ENCODE measurements around the gene NTM.

The NTM gene

GRCh38 chr11:131987703-131988102 lies 617.3 kb downstream of the NTM start:
- no peak for DNase-seq

GRCh38 chr11:131991606-131992005 lies 621.2 kb downstream of the NTM start:
- no peak for DNase-seq

DNA sequence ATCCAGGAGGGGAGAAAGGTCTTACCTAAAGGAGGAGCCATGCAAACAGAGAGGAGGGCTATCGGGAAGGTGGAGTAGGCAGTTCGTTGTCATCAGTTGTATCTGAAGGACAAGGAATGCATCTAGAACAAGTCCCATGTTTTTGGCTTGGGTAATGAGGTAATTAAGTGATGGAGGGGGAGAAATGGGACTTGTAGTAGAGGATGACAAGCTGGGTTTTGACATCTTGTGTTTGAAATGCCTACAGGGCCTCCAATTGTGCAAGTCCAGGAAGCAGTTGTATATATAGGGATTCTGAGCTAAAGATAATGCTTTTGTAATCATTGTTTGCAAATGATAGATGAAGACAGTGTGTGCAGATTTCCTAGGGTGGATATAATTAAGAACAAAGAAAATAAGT lies 622.8 kb downstream of the NTM start:
- no peak for DNase-seq

GRCh38 chr11:131998020-131998419 lies 627.6 kb downstream of the NTM start:
- DNase-seq, result no peak

DNA sequence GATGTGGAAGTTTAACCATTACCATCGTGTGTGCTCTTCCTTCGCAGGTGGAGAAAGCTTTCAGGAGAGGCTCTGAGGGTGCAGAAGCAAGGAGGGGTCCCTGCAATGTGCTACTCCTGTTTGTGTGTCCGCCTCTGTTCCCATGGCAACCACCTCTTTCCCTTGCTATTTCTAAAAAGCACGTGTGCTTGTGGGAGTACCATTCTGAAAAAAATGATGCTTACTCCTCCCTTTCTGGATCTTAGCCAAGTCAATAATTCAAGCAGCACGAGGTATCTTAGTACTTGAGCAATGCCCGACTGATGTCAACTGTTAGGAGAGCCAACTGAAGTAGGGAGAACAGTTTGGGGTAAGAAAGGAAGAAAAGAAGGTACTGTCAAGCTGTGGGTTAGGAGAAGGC lies 628.7 kb downstream of the NTM start:
- DNase-seq, result no peak

DNA sequence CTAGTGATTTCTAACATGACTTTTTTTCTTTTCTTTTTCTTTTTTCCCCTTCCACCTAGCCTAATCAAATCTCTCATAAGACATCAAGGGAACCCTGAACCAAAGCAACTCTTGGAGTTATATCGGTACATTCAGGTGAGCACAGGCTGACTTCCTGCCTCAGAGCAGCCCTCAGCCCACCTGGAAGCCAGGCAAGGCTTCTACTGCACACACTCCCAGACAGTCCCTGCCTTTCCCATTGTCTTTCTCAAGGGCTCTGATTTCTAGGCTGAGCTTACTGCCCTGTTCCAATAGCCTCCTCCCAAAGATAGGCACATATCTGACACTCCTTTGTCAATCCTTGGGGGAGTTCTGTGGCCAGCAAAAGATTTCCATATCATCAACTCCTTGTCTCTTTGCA lies 629.5 kb downstream of the NTM start:
- no peak for DNase-seq

DNA sequence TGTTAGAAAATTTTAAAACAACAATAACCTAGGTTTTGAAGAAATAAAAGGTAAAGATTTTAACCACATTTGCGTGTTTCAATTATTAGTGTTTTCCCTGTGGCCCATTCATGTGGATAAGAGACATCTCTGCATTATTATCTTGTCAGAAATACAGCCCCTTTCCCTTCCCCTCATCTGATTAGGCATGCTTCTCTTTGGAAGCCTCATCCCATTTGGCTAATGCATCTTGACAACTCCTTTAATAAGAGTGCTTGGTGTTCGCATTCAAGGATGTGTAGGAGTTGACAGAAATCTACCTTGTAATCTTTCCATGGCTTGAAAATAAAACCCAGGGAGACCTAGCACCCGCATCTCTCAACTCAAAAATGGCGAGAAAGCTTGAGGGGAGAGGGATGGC lies 635.5 kb downstream of the NTM start:
- no peak for DNase-seq

DNA sequence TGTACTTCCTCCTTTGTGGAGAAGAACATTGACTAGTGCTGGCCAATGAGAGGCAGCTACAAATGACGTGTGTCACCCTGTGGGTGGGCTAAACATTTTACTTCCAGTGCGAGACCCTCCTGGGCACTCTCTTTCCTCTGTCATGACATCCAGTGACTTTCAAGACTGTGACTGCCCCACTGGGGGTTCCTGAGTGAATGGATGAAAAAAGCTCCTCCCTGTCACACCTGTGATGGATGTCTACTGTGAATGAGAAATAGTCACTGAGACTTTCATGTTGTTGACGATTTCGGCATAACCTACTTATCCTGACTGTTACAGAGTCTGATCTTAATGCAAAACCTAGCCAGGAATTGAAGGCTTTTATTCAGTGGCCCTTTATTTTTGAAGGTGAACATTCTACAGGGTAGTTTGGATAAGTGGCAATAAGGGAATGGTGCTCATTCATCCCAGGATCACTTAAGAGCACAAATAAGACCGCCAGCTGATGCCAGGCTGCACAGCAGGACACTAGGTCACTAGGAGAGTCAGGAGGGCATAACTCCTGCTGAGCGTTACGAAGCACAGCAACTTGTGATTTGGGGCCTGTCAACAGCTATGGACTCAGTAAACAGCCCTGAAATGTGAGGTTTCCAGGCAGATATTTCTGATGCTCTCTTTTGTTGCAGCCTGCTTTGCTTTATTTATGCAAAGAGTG lies 636.6 kb downstream of the NTM start:
- no peak for DNase-seq

DNA sequence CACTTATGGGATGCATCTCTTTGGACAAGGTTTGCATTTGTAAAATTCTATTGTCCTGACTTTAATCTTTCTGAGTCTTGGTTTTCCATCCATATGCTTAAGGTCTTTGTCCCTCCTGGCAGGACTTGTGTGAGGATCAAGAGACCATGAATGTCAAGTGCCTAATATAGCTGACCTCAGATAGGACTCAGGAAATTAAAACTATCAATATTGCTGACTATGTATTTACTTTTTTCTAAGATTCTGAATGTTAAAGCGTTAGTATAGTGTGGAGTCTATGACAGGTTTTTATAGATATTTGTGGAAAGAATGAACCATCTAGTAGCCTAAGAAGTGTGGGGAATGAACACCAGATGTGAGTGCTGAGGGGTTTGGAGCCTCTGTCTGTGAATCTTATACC lies 637.8 kb downstream of the NTM start:
- DNase-seq, result no peak

- DNase-seq, result no peak
These were observed 638.5 kb downstream of the NTM start for GRCh38 chr11:132008872-132009271.

DNA sequence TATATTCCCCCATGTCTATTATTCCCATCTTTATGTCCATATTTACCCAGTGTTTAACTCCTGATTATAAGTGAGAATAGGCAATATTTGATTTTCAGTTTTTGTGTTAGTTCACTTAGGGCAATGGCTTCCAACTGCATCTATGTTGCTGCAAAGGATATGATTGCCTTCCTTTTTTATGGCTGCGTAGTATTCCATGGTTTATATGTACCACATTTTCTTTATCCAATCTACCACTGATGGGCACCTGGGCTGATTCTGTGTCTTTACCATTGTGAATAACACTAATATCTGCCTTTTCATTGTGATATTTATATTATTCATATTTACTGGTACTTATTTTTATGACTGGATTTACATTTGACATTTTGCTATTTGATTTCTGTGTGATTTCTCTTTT lies 649.6 kb downstream of the NTM start:
- no peak for DNase-seq

DNA sequence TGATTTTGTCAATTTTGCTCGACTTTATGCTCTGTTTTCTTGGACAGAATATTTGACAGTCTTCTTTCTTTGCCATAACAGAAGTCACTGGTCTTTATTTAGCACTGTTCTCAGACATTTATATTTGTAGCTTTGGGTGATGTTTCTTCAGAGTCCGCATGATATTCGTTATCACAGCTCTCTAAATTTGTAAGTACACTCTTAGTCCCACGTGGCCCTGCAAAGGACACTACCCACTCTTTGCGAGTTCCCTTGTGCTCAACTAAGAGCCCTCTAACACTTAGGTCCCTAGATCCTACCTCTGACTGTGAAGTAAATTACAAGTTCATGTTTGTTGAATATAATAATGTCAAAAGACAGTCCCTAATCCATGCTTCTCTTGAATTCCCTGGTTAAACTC lies 651.9 kb downstream of the NTM start:
- DNase-seq, result no peak

GRCh38 chr11:132022733-132023478 lies 652.5 kb downstream of the NTM start:
- DNase-seq, result no peak

- no peak for DNase-seq
These were observed 654.3 kb downstream of the NTM start for GRCh38 chr11:132024587-132025295.

GRCh38 chr11:132026746-132027145 lies 656.3 kb downstream of the NTM start:
- no peak for DNase-seq

- no peak for DNase-seq
These were observed 658.2 kb downstream of the NTM start for GRCh38 chr11:132028380-132029240.

- DNase-seq, result no peak
These were observed 660.5 kb downstream of the NTM start for GRCh38 chr11:132030896-132031295.

- DNase-seq, result no peak
These were observed 662.1 kb downstream of the NTM start for GRCh38 chr11:132032555-132032954.

GRCh38 chr11:132033051-132033450 lies 662.6 kb downstream of the NTM start:
- no peak for DNase-seq

DNA sequence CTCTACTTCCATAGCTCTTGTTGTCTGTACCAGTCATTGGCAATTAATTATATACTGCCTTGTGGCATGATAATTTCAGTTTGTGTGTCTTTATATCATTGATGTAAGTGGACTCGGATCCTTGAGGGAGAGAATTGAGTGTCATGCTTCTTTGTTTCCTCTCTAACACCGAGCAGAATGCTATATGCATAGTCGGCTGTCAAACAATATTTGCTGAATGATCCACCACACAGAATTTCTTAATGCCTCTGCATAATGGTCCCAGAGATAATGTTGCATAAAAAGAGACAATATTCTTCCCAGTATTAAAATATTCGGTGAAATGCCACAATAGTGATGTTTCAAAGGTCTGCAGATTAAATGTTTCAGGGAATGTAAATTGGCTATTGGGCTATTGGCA lies 664.8 kb downstream of the NTM start:
- DNase-seq, result no peak

GRCh38 chr11:132035766-132036165 lies 665.4 kb downstream of the NTM start:
- no peak for DNase-seq

DNA sequence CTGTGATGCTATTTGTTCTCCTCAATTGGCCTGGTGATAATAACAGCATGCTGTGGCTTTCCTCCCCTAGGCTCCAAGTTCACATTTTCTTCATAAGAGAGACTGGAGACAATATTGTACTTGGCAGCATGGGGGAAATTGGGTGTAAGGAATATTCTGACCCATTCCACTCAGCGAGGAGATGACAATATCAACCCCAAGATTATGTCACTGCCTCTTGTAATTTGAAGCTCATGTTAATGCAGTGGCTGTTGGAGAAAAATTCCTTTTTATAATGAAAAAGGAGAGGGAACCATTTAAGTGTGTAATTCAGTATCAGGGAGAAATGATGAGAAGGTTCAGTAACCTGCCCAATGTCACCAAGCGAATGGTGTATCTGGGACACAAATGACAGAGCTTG lies 665.8 kb downstream of the NTM start:
- no peak for DNase-seq
